ENCODE results near the gene LRMDA.

DNA sequence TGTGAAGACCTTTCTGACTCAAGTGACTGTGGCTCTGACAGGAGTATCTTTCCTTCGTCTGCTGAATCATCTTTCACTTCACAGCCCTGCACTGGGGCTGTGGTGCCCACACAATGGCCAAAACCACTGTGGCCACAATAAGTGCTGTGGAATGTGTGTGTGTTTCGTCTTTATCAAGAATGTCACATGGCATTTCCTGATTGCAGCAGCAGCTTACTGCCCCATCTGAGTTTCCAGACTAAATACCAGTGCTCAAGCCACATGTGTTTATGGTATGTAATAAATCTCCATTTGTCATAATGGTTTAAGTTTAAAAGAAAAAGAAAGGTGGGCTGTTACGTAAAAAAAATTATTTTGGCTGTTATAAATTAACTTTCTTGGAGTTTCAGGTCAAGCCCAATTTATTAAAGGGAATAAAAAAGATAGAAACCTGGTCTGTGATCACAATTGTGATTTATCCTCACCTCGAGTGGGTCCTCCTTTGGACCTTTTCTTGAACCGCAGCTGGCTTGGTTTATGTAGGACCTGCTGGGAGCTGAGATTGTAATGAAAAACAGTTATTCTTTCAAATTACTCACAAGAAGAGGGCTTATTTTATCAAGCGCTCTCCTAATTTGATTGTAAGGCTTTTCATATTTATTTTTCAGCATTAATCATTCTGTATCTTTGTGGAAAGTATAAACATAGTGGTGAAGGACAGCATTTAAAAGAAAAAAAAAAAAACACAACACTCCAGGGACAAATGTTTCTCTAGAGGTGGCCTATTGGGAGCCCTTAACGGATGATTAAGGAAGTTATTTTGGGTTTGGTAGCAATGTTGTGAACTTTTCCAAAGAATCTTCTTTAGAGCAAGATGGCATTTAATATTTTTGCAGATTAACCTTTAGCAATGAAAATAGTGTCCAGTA is 116.2 kb downstream of the LRMDA start:
- TF ChIP-seq, protein P1, sequence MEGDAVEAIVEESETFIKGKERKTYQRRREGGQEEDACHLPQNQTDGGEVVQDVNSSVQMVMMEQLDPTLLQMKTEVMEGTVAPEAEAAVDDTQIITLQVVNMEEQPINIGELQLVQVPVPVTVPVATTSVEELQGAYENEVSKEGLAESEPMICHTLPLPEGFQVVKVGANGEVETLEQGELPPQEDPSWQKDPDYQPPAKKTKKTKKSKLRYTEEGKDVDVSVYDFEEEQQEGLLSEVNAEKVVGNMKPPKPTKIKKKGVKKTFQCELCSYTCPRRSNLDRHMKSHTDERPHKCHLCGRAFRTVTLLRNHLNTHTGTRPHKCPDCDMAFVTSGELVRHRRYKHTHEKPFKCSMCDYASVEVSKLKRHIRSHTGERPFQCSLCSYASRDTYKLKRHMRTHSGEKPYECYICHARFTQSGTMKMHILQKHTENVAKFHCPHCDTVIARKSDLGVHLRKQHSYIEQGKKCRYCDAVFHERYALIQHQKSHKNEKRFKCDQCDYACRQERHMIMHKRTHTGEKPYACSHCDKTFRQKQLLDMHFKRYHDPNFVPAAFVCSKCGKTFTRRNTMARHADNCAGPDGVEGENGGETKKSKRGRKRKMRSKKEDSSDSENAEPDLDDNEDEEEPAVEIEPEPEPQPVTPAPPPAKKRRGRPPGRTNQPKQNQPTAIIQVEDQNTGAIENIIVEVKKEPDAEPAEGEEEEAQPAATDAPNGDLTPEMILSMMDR (IDR thresholded peaks at IDR 0.05): no peak
- TF ChIP-seq POLR2A (IDR thresholded peaks at IDR 0.05): no peak
